HepG2 (cell line): ENCODE results near the gene DHRS13. TPM values are rescaled to one million over a fixed set of nuclear protein-coding genes. Genes with fewer than 3 reads are reported as not detected.

ENCODE experiments used
- ADNP ChIP-seq: sonication (generic); formaldehyde crosslinking; IDR thresholded peaks from 2 replicates; pipeline ENCODE4 v1.4.0; 2020; ENCODE audit warnings: missing genetic modification reagents
- EEA1 ChIP-seq: sonication (generic); formaldehyde crosslinking; IDR thresholded peaks from 2 replicates; pipeline ENCODE4 v1.5.1; 2020; ENCODE audit warnings: mild to moderate bottlenecking, missing genetic modification reagents, borderline replicate concordance
- HCFC1 ChIP-seq: fragments of 150-350 bp; IDR thresholded peaks from 2 replicates; pipeline ENCODE4 v1.6.1; 2014; ENCODE audit warnings: low read depth, low read length
- MAFK ChIP-seq, 2 experiments: IDR thresholded peaks in 1 of 2; conservative IDR thresholded peaks in 1 of 2; 2 replicates each; pipeline ENCODE4 v1.6.1; 2011; ENCODE audit warnings: improper control_type of control experiment in 2 of 2, low read length in 2 of 2
- MTF1 ChIP-seq: sonication (generic); formaldehyde crosslinking; IDR thresholded peaks from 2 replicates; pipeline ENCODE4 v1.5.0; 2020; ENCODE audit warnings: missing genetic modification reagents
- MZF1 ChIP-seq: sonication (generic); formaldehyde crosslinking; IDR thresholded peaks from 2 replicates; pipeline ENCODE4 v1.8.1; 2023; ENCODE audit warnings: mild to moderate bottlenecking, missing genetic modification reagents, borderline replicate concordance
- RBM39 ChIP-seq: fragments of 200-400 bp; formaldehyde crosslinking; IDR thresholded peaks from one replicate; pipeline ENCODE4 v1.6.1; 2018; ENCODE audit warnings: antibody characterized with exemption, mild to moderate bottlenecking, low read depth, low read length; ENCODE audit not compliant: poor library complexity, severe bottlenecking
- ZNF333 ChIP-seq: sonication (generic); formaldehyde crosslinking; IDR thresholded peaks from 2 replicates; pipeline ENCODE4 v1.4.0; 2020; ENCODE audit warnings: mild to moderate bottlenecking, missing genetic modification reagents, borderline replicate concordance
- ZNF44 ChIP-seq: sonication (generic); formaldehyde crosslinking; IDR thresholded peaks from 2 replicates; pipeline ENCODE4 v1.5.1; 2020; ENCODE audit warnings: mild to moderate bottlenecking, missing genetic modification reagents
- ZNF607 ChIP-seq: sonication (generic); formaldehyde crosslinking; IDR thresholded peaks from 2 replicates; pipeline ENCODE4 v1.5.1; 2020; ENCODE audit warnings: missing genetic modification reagents, mild to moderate bottlenecking, borderline replicate concordance
- ZNF761 ChIP-seq: sonication (generic); formaldehyde crosslinking; conservative IDR thresholded peaks from 2 replicates; pipeline ENCODE4 v1.4.0; 2020; ENCODE audit warnings: mild to moderate bottlenecking, missing genetic modification reagents
- polyA plus RNA-seq, 8 experiments: library from polyadenylated mRNA; depleted of rRNA in 3 of 8; stranded (reverse) in 7 of 8; unstranded in 1 of 8; fragments of >200 nt; fragmentation: Illumina TruSeq in 4 of 8; extraction: Trizol in 4 of 8; gene quantifications; 2 replicates each; pipeline versions ENCODE4 v1.2.1 to v1.2.3, GENCODE V29; 2011 to 2016; ENCODE audit warnings: low read depth in 4 of 8, missing spikeins in 1 of 8, mixed read lengths in 1 of 8; ENCODE audit not compliant: insufficient read depth in 1 of 8
- total RNA-seq, 5 experiments: library from RNA; depleted of rRNA; stranded (reverse); fragments of >200 nt; fragmentation: Illumina TruSeq; extraction: Trizol; gene quantifications; 2 replicates each; pipeline ENCODE4 v1.2.3, GENCODE V29; 2016; ENCODE audit warnings: low read depth in 1 of 5
- TF ChIP-seq, protein P1 (sequence below): sonication (generic); formaldehyde crosslinking; IDR thresholded peaks from 2 replicates; pipeline ENCODE4 v1.4.0; 2020; ENCODE audit warnings: missing genetic modification reagents, borderline replicate concordance
- TF ChIP-seq, protein P2 (sequence below), 2 experiments: IDR thresholded peaks; 2 replicates each; pipeline ENCODE4 v1.6.1; 2011 to 2012; ENCODE audit warnings: low read length in 2 of 2, borderline replicate concordance in 1 of 2, low read depth in 1 of 2, mild to moderate bottlenecking in 1 of 2, moderate library complexity in 1 of 2
- TF ChIP-seq, protein P3 (sequence below): sonication (generic); formaldehyde crosslinking; IDR thresholded peaks from 2 replicates; pipeline ENCODE4 v1.4.0; 2020; ENCODE audit warnings: missing genetic modification reagents, low read depth, mild to moderate bottlenecking, borderline replicate concordance
- TF ChIP-seq, protein P4 (sequence below): sonication (generic); formaldehyde crosslinking; IDR thresholded peaks from 2 replicates; pipeline ENCODE4 v1.4.0; 2020; ENCODE audit warnings: missing genetic modification reagents
- TF ChIP-seq, protein P5 (sequence below): IDR thresholded peaks from 2 replicates; pipeline ENCODE4 v1.6.1; 2016; ENCODE audit warnings: mild to moderate bottlenecking, missing biosample characterization, missing genetic modification reagents

The DHRS13 gene
- total and polyA plus RNA-seq, 2 of the 13 experiments (the other 11 are each of a cell fraction or from before 2014, with no cell fraction given): 11.8 to 12.6 TPM

DNA sequence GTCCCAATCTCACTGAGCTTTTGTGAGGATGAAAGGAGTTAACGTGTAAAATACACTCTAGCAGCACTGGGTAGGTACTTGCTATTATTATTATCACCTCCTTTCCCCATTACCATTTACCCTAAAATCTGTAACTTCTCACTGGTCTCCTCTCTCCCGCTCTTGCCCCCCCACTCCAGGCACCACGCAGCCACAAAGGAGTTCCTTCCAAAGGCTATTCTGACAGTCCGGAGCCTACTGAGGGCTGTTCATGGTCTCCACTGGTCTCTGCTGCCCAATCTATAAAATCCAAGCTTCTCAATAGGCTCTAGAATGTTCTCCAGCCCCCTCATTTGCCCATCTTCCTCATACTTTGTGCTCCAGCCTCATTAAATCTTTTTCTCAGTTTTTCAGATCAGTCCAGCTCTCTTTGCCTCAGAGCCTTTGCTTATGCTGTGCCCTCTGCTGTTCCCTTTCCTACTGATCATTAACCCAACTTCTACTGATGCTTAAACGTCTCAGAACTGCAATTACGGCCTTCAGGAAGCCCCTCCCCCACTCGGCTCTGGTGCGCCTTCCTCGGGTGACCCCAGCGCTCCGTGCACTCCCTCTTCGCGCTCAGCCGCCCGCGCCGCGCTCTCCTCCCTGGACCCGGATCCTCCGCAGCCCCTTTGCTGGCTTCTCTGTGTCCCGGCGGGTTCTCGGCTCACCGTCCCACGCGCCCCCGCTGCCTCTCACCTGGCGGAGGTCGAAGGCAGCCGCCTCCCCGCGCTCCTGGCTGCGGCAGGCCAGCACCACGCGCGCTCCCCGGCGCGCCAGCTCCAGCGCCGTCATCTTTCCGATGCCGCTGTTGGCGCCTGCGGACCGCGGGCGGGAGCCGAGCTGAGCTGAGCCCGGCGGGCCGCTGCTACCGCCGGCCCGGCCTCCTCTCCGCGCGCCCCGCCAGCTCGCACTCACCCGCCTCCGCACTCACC, 737 bp downstream of the DHRS13 start (continued):
- TF ChIP-seq MZF1 (CRISPR knock-in tag): no peak
- no peak for TF ChIP-seq ZNF761 (CRISPR knock-in tag)
- TF ChIP-seq, protein P1, sequence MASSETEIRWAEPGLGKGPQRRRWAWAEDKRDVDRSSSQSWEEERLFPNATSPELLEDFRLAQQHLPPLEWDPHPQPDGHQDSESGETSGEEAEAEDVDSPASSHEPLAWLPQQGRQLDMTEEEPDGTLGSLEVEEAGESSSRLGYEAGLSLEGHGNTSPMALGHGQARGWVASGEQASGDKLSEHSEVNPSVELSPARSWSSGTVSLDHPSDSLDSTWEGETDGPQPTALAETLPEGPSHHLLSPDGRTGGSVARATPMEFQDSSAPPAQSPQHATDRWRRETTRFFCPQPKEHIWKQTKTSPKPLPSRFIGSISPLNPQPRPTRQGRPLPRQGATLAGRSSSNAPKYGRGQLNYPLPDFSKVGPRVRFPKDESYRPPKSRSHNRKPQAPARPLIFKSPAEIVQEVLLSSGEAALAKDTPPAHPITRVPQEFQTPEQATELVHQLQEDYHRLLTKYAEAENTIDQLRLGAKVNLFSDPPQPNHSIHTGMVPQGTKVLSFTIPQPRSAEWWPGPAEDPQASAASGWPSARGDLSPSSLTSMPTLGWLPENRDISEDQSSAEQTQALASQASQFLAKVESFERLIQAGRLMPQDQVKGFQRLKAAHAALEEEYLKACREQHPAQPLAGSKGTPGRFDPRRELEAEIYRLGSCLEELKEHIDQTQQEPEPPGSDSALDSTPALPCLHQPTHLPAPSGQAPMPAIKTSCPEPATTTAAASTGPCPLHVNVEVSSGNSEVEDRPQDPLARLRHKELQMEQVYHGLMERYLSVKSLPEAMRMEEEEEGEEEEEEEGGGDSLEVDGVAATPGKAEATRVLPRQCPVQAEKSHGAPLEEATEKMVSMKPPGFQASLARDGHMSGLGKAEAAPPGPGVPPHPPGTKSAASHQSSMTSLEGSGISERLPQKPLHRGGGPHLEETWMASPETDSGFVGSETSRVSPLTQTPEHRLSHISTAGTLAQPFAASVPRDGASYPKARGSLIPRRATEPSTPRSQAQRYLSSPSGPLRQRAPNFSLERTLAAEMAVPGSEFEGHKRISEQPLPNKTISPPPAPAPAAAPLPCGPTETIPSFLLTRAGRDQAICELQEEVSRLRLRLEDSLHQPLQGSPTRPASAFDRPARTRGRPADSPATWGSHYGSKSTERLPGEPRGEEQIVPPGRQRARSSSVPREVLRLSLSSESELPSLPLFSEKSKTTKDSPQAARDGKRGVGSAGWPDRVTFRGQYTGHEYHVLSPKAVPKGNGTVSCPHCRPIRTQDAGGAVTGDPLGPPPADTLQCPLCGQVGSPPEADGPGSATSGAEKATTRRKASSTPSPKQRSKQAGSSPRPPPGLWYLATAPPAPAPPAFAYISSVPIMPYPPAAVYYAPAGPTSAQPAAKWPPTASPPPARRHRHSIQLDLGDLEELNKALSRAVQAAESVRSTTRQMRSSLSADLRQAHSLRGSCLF (CRISPR knock-in tag): no peak
- TF ChIP-seq, protein P2, sequence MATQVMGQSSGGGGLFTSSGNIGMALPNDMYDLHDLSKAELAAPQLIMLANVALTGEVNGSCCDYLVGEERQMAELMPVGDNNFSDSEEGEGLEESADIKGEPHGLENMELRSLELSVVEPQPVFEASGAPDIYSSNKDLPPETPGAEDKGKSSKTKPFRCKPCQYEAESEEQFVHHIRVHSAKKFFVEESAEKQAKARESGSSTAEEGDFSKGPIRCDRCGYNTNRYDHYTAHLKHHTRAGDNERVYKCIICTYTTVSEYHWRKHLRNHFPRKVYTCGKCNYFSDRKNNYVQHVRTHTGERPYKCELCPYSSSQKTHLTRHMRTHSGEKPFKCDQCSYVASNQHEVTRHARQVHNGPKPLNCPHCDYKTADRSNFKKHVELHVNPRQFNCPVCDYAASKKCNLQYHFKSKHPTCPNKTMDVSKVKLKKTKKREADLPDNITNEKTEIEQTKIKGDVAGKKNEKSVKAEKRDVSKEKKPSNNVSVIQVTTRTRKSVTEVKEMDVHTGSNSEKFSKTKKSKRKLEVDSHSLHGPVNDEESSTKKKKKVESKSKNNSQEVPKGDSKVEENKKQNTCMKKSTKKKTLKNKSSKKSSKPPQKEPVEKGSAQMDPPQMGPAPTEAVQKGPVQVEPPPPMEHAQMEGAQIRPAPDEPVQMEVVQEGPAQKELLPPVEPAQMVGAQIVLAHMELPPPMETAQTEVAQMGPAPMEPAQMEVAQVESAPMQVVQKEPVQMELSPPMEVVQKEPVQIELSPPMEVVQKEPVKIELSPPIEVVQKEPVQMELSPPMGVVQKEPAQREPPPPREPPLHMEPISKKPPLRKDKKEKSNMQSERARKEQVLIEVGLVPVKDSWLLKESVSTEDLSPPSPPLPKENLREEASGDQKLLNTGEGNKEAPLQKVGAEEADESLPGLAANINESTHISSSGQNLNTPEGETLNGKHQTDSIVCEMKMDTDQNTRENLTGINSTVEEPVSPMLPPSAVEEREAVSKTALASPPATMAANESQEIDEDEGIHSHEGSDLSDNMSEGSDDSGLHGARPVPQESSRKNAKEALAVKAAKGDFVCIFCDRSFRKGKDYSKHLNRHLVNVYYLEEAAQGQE (IDR thresholded peaks at IDR 0.05; ENCODE audit: borderline replicate concordance in 1 of 2, low read depth in 1 of 2, low read length in 2 of 2): no peak
- no peak for TF ChIP-seq ZNF333 (CRISPR knock-in tag)
- TF ChIP-seq MAFK (conservative IDR thresholded peaks at IDR 0.05 in 1 of 2, IDR thresholded peaks at IDR 0.05 in 1 of 2; ENCODE audit: low read length in 2 of 2): no peak
- no peak for TF ChIP-seq HCFC1
- TF ChIP-seq ADNP (CRISPR knock-in tag): no peak
- no peak for TF ChIP-seq RBM39
- no peak for TF ChIP-seq EEA1 (CRISPR knock-in tag)
- TF ChIP-seq, protein P3, sequence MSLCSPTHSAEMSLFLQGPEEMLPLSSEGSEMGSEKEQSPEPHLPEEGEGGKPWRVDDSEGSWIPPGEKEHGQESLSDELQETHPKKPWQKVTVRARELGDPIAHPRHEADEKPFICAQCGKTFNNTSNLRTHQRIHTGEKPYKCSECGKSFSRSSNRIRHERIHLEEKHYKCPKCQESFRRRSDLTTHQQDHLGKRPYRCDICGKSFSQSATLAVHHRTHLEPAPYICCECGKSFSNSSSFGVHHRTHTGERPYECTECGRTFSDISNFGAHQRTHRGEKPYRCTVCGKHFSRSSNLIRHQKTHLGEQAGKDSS (CRISPR knock-in tag): no peak
- TF ChIP-seq, protein P4, sequence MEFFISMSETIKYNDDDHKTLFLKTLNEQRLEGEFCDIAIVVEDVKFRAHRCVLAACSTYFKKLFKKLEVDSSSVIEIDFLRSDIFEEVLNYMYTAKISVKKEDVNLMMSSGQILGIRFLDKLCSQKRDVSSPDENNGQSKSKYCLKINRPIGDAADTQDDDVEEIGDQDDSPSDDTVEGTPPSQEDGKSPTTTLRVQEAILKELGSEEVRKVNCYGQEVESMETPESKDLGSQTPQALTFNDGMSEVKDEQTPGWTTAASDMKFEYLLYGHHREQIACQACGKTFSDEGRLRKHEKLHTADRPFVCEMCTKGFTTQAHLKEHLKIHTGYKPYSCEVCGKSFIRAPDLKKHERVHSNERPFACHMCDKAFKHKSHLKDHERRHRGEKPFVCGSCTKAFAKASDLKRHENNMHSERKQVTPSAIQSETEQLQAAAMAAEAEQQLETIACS (CRISPR knock-in tag): no peak
- no peak for TF ChIP-seq ZNF44
- TF ChIP-seq MTF1 (CRISPR knock-in tag): no peak
- TF ChIP-seq, protein P5, sequence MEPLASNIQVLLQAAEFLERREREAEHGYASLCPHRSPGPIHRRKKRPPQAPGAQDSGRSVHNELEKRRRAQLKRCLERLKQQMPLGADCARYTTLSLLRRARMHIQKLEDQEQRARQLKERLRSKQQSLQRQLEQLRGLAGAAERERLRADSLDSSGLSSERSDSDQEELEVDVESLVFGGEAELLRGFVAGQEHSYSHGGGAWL (CRISPR knock-in tag): 0 out of 2 replicates have a peak, but pooled peaks have one; percentile 21
- TF ChIP-seq ZNF607 (CRISPR knock-in tag): 0 out of 2 replicates have a peak, but pooled peaks have one; percentile 23
